PC-3 (cell line): ENCODE measurements around the gene OR1F1. TPM values are rescaled to one million over a fixed set of nuclear protein-coding genes. Genes with fewer than 3 reads are reported as not detected.

Experiments used
- ATAC-seq: fragments of 200-7000 bp; cut with Tn5 transposase; 2 replicates; pipeline ENCODE4 v1.9.1; 2020; ENCODE audit warnings: mild to moderate bottlenecking, moderate library complexity
- BruUV-seq: library from RNA; stranded (reverse); fragments of 400-500 nt; replicated peaks from 2 replicates; lab custom pipeline; 2021; lab: Mats Ljungman, UMichigan
- CTCF ChIA-PET: fragments of 300-600 bp; sonication (Branson Sonifier 250); formaldehyde crosslinking; loops from one replicate; lab custom pipeline; 2022; ENCODE audit warnings: antibody characterized with exemption; lab: Charles Lee
- POLR2A ChIA-PET: fragments of 300-600 bp; sonication (Branson Sonifier 250); formaldehyde crosslinking; loops from one replicate; lab custom pipeline; 2022; ENCODE audit warnings: antibody characterized with exemption; ENCODE audit not compliant: unreplicated experiment; lab: Charles Lee
- DNase-seq: peaks from one replicate; pipeline ENCODE4 v3.0.0-alpha.2; 2015
- H2AFZ ChIP-seq: fragments of 300-600 bp; sonication (generic); 2 replicates; pipeline ENCODE4 v1.6.0; 2016; ENCODE audit warnings: antibody characterized with exemption, low read length
- H3F3A ChIP-seq: fragments of 300-600 bp; sonication (generic); one replicate; pipeline ENCODE4 v1.6.0; 2017; ENCODE audit warnings: antibody characterized with exemption, low read length, control low read depth, mild to moderate bottlenecking; ENCODE audit not compliant: unreplicated experiment
- H3K27ac ChIP-seq: fragments of 300-600 bp; sonication (generic); 2 replicates; pipeline ENCODE4 v1.5.1; 2016; ENCODE audit warnings: mild to moderate bottlenecking, low read length
- H3K27me3 ChIP-seq: fragments of 300-600 bp; sonication (generic); 2 replicates; pipeline ENCODE4 v1.6.1; 2016; ENCODE audit warnings: low read length, mixed read lengths
- H3K36me3 ChIP-seq: fragments of 300-600 bp; sonication (generic); 2 replicates; pipeline ENCODE4 v1.6.1; 2016; ENCODE audit warnings: low read depth, mixed run types, low read length, mixed read lengths
- H3K4me1 ChIP-seq: fragments of 300-600 bp; sonication (generic); 2 replicates; pipeline ENCODE4 v1.5.1; 2016; ENCODE audit warnings: low read length; ENCODE audit not compliant: insufficient read depth
- H3K4me2 ChIP-seq: fragments of 300-600 bp; sonication (generic); 2 replicates; pipeline ENCODE4 v1.6.0; 2016; ENCODE audit warnings: low read length
- H3K4me3 ChIP-seq: fragments of 300-600 bp; sonication (generic); 2 replicates; pipeline ENCODE4 v1.5.1; 2016; ENCODE audit warnings: mild to moderate bottlenecking, low read length, mixed read lengths
- H3K79me2 ChIP-seq: fragments of 300-600 bp; sonication (generic); 2 replicates; pipeline ENCODE4 v1.6.1; 2017; ENCODE audit warnings: low read length, mixed read lengths
- H3K9ac ChIP-seq: fragments of 300-600 bp; sonication (generic); 2 replicates; pipeline ENCODE4 v1.6.0; 2016; ENCODE audit warnings: mild to moderate bottlenecking, low read length
- H3K9me2 ChIP-seq: fragments of 300-600 bp; sonication (generic); replicated peaks from 2 replicates; pipeline ENCODE4 v1.6.1; 2016; ENCODE audit warnings: mixed run types, low read length, mixed read lengths
- H3K9me3 ChIP-seq: fragments of 300-600 bp; sonication (generic); 2 replicates; pipeline ENCODE4 v1.6.1; 2016; ENCODE audit warnings: low read length, mixed read lengths
- H4K20me1 ChIP-seq: fragments of 300-600 bp; sonication (generic); 2 replicates; pipeline ENCODE4 v1.6.1; 2016; ENCODE audit warnings: low read length, mixed read lengths
- CTCF ChIP-seq: fragments of 300-600 bp; sonication (generic); conservative IDR thresholded peaks from 2 replicates; pipeline ENCODE4 v1.5.1; 2017; ENCODE audit warnings: antibody characterized with exemption, low read depth, mild to moderate bottlenecking, low read length
- EZH2 ChIP-seq: fragments of 300-600 bp; sonication (generic); IDR thresholded peaks from one replicate; pipeline ENCODE4 v1.6.1; 2017; ENCODE audit warnings: antibody characterized with exemption, mild to moderate bottlenecking, low read length; ENCODE audit not compliant: unreplicated experiment
- EZH2phosphoT487 ChIP-seq: fragments of 300-600 bp; sonication (generic); IDR thresholded peaks from 2 replicates; pipeline ENCODE4 v1.6.1; 2018; ENCODE audit warnings: mild to moderate bottlenecking, antibody characterized with exemption, low read length, borderline replicate concordance
- intact Hi-C: fragments of 100-400 bp; cut with micrococcal nuclease; formaldehyde crosslinking; loops from 2 replicates; pipeline ENCODE4 v1.9.0; 2023
- total RNA-seq: library from RNA; depleted of rRNA; stranded (reverse); fragments of >200 nt; gene quantifications from 2 replicates; pipeline ENCODE4 v1.2.3, GENCODE V29; 2014

The OR1F1 gene
- total RNA-seq, 1 experiment from 2014 or later: not detected

DNA sequence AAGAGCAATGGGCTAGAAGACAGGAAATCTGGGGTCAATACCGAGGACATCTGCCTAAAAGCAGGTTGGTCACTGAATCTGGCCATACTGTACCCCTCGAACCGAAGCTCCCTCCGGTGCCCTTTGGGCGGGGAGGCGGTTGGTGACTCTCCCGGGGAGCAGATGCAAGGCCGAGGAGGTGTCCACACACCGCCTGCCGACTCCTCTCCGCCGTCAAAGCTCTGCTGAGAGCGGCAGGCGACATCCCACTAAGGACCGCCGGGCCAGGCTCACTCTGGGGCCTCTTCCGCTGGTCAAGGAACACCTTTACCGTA, 46.5 kb downstream of the OR1F1 start:
- H3K4me1 ChIP-seq: peaks cover 8% of the 10 kb centered on the region; the same call in 1 of the 2 replicates
- peaks cover 42% of the 10 kb centered on the region for H3K36me3 ChIP-seq
- CTCF ChIA-PET: interaction anchor here (0.6 kb wide), 1 partner anchor 75 kb away, joined by 3 read pairs; no protein-coding TSS in a partner anchor
- H3F3A ChIP-seq: no peaks in the 10 kb centered on the region
- H3K27me3 ChIP-seq: no peaks in the 10 kb centered on the region
- peaks cover 15% of the 10 kb centered on the region for H3K79me2 ChIP-seq
- peak overlapping the region; percentile 90 for H3K4me3 ChIP-seq
- BruUV-seq: TSS peak; percentile 44
- H4K20me1 ChIP-seq: no peaks in the 10 kb centered on the region
- peak overlapping the region; percentile 95 for H3K4me2 ChIP-seq
- DNase-seq (no peak), ATAC-seq (no peak; the same call in 1 of the 2 replicates)
- TF ChIP-seq EZH2: no peak
- no peak for TF ChIP-seq CTCF
- no peak for TF ChIP-seq EZH2phosphoT487
- no peaks in the 10 kb centered on the region for H3K9me2 ChIP-seq
- H3K27ac ChIP-seq: peak overlapping the region; percentile 78
- POLR2A ChIA-PET: interaction anchor here (0.6 kb wide), 1 partner anchor 128 kb away, joined by 15 read pairs; no protein-coding TSS in a partner anchor
- H3K9me3 ChIP-seq: no peaks in the 10 kb centered on the region; the same call in 1 of the 2 replicates
- peak overlapping the region; percentile 92 for H3K9ac ChIP-seq
- peak overlapping the region; percentile 89 for H2AFZ ChIP-seq
- intact Hi-C loops: no loop called here

GRCh38 chr16:3234857-3235561, 47.0 kb downstream of the OR1F1 start, which contains the start of gene ZNF200:
Gene ZNF200 (minus strand): TSS chr16:3235158. CDS start chr16:3233755, 1,403 bp downstream.
- Histone ChIP-seq H3K4me3 (peak within 1 kb of the TSS; percentile 90), H3K9me2 (no peaks in the 10 kb centered on the region), H3K9ac (peak within 1 kb of the TSS; percentile 92), H2AFZ (peak within 1 kb of the TSS; percentile 89), H3K27ac (peak within 1 kb of the TSS; percentile 78), H3K79me2 (peaks cover 15% of the 10 kb centered on the region), H4K20me1 (no peaks in the 10 kb centered on the region), H3K27me3 (no peaks in the 10 kb centered on the region), H3F3A (no peaks in the 10 kb centered on the region), H3K36me3 (peaks cover 37% of the 10 kb centered on the region), H3K4me2 (peak within 1 kb of the TSS; percentile 95), H3K4me1 (peaks cover 8% of the 10 kb centered on the region; the same call in 1 of the 2 replicates), H3K9me3 (no peaks in the 10 kb centered on the region; the same call in 1 of the 2 replicates)
- intact Hi-C loops: no loop called here
- BruUV-seq: no TSS peak
- POLR2A ChIA-PET: interaction anchor here (0.6 kb wide), 1 partner anchor 129 kb away, joined by 15 read pairs; no protein-coding TSS in a partner anchor
- TF ChIP-seq EZH2 (no peak), CTCF (no peak), EZH2phosphoT487 (no peak)
- ATAC-seq: peak; percentile 98
- CTCF ChIA-PET: no interaction called here
- peak; percentile 90 for DNase-seq
